GM18519 (cell line): ENCODE data around the gene DAP.

Experiments used
- ATAC-seq: cut with Tn5 transposase; IDR thresholded peaks from one replicate; pipeline ENCODE4 v1.9.1; 2021; ENCODE audit warnings: mild to moderate bottlenecking, moderate library complexity; ENCODE audit not compliant: unreplicated experiment, low FRiP score

Gene DAP

DNA sequence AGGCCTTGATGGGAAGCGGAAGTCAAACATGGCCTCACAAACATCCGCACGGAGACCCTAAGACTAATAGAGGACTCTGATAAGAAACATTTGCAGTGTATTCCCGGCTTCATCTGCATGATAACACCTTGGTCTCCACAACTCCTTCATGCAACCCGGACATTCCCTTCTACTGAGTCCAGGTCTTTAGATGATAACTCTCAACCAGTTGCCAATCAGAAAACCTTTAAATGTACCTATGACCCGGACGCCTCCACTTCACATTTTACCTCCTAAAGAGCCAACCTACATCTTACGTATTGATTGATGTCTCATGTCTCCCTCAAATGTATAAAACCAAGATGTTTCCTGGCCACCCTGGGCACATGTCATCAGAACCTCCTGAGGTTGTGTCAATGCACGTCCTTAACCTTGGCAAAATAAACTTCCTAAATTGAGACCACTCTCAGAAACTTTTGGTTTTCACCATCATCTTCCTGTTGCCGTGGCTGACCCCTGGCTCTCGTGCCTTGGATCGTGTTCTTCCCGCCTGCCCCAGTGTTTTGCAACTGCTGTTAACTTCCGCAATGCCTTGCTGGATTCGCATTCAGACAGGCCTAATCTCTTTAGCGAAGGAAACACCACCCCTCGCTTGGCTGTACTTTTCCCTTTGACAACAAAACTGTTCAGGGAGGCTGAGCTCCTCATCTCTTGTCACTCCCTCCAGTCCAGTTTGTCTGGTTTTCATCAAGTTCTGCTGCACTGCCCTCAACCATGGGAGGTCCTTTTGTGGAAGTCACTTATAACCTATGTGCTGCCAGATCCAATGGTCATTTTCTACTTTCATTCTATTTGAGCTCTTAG, 1.1 kb upstream of the DAP start:
- ATAC-seq = no peak

DNA sequence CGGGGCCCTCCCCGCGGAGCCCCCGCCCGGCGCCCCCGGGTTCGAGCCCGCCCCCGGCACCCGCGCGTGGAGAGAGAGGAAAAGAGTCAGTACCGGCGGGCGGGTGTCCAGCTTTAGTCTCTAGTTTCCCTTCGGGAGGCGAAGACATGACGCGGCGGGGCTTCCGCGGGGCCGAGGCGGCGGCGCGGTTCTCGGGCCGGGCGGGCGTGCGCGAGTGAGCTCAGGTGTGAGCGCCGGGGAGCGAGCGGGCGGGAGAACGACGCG, 181 bp downstream of the DAP start:
- no peak for ATAC-seq

DNA sequence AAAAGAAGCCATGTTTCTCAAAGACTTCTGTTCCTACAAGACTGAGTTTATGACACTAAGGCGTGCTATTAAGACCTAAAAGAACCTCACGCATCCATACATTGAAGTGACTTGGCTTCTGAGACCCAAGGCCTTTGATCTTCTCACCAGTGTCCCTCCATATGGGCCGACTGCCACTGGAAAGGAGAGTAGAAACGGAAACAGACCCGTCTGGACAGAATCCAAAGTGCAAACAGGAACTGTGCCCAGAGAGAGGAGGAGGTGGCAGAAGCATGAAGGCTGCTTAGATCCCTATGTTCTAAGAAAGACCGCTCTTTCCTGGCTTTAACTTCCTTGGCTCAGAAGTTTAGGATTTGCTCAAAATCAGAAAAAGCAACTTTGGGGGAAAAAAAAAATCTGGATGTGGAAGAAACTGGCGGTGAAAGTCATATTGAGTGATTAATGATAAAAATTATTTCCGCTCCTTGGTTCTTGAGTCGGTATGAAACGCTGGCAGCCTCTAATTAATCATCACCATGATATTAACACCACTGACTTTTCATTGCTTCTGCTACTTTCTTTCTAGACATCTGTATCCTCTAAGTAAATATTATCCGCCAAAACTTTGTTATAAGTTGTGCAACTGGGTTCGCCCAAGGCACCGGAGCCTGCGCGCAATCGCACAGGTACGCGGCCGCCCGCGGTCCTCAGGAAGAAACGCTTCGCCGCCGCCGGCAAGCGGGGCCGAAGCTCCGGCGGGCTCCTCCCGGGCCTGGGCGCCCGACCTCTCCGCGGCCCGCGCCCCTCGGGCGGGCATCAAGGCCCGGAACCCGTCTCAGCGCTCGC, 726 bp downstream of the DAP start:
- peak; percentile 18 for ATAC-seq

DNA sequence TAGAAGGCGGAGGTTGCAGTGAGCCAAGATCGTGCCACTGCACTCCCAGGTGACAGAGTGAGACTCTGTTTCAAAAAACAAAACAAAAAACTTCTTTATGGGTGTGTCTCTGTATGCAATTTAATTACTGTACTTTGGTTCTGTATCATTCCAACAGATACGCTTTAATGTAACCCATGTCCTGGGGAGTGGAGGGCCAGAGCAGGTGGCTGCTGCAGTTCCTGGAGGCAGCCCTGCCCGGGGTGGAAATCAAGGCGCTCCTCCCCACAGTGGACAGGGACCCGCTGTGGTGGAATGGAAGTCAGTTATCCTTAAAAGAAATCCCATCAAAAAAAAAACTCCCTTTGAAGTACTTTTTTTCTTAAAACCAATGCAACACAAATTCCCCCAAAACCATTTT, 1.9 kb downstream of the DAP start:
- no peak for ATAC-seq

DNA sequence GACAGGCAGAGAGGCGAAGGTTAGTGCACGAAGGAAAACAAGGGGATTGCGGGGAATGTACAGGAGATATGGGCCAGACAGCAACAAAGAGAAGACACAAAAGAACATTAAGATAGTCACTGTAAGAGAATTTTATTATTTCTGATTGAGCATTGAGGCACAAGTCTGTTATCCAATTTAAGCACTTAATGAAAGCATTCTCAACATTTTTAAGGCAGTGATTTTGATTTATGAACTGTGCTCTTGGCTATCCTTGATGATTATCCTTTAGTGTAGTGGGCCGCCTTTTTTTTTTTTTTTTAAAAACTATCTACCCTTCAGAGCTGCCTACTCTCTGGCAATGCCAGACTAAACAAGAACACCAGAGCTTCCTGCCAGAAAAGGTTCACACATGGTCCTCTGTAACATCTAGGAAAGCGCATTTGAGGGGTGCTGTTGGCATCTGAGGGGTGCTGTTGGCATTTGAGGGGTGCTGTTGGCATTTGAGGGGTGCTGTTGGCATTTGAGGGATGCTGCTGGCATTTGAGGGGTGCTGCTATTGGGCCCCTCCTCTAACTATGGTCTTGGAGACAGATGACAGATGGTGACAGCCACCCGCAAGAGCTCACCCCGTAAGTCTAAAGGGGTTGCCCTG, 3.0 kb downstream of the DAP start:
- no peak for ATAC-seq

DNA sequence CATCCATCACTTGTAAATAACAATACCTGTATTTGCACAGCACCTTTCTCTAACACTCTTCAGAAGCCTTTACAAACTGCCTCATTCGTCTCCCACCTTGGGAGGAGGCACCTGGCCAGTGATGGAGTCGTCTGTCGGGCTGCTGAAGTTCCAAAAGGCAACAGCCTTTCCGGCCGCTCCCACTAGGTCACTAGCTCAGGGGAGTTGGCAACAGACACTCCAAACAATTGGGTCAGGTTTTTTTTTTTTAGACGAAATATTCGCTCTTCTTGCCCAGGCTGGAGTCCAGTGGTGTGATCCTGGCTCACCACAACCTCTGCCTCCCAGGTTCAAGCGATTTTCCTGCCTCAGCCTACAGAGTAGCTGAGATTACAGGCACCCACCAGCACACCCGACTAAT, 4.0 kb downstream of the DAP start:
- no peak for ATAC-seq

DNA sequence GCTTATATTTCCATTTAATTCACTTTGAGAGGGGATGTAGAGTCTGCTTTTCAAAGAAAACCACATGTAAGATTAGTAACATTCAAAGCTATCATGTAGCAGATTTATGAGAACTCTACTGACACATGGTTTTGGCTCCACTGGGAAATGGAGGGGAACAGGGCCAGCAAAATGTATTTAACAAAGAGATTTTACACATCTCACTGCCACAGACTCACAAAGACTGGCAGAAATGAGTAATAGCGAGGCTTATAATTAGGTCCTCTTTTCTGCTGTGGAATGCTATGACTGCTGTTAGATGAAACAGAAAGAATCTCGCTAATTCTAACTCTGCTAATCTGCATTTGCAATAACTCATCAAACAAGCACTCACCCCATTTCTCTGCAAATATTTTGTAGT, 4.5 kb downstream of the DAP start:
- peak; percentile 19 for ATAC-seq

DNA sequence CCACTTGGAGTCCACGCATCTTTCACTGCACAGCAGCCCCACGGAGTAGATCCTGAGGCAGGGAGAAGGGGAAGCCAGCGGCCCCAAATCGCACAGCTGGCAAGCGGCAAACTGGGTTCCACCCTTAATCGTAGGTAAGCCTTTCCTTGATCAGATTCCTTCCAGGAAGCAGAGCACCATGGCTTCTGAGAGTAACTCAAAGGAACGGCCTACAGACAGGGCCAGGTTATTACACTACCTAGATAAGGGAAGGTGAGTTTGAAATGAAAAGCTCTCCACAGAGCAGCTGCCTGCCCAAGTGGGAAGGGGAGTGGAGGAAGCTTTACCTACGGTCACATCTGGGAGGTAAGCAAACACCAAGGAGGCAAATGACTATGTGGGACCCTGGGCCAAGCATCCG, 7.9 kb downstream of the DAP start:
- no peak for ATAC-seq

DNA sequence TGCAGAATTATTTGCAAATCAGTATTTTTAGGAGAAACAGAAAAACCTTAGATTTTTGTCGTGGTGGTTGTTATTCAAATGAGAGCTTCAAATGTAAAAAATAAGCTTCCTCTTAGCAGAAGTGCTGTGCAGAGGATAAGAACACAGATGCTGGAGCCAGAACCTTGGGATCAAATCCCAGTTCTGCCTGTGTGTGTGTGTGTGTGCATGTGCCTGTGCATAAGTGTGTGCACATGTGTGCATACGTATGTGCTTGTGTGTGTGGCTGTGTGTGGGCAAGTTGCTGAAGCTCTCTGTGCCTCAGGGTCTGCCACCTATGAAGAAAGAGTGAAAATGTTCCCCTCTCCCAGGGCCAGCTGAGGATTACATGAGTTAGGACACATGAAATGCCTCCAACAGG, 8.6 kb downstream of the DAP start:
- no peak for ATAC-seq

DNA sequence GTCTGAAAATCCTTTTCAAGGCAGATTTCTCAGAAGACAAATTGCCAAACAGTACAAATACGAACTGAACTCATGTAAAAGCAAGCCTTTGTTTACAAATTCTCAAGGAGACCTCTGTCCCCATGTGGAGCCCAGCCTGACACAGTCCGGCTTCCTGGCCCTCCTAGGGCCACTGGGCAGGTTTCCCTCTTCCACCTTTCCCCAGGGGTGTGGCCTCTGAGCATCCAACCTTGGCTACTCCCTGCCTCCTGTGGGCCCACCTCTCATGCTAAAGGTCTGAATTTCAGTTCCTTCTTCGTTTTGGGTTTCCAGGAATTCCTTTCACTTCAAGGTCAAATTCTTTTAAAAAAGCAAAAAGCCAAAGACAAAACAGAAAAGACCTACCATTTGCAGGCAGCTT, 10.1 kb downstream of the DAP start:
- ATAC-seq = no peak

DNA sequence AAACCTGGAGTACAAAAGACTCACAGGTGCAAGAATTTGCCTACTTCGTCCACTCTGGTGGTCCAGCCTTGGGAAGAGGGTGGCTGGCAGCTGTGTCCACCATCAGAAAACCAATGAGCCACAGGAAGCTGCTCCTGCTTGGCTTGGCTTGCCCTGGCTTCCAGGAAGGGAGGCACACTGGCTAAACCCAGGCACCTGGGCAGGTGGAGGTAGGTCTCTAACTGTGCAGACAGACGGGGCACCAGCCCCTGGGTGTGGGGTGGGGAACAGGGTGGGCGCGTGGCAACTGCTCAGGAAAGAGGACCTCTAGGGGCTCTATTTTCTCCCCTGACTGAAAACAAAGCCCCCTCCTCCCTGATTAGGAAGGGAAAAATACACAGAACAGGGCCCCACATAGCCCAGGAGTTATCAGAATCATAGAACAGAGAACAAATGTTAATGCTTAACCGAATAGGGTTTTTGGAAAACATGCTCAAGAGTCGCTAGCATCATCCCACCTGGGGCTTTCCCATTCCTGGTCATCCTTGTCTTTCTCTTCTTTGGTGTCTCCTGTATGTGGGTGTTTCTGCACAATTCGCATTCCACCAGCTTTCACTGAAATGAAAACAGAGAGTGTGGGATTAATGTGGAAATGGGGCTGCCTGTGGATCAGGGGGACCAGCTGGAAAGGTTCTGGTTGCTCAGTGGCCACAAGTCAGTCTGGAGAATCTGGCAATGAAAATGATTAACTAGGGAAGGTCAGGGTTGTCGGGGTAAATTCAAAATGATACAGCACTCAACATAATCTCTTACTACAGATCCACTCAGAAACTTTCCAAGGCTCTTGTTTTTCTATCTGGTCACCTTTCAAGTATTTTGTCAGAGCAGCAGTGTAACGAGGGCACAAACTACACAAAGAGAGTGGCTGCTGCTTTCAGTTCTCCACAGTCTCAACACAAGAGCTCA, 13.1 kb downstream of the DAP start:
- no peak for ATAC-seq

DNA sequence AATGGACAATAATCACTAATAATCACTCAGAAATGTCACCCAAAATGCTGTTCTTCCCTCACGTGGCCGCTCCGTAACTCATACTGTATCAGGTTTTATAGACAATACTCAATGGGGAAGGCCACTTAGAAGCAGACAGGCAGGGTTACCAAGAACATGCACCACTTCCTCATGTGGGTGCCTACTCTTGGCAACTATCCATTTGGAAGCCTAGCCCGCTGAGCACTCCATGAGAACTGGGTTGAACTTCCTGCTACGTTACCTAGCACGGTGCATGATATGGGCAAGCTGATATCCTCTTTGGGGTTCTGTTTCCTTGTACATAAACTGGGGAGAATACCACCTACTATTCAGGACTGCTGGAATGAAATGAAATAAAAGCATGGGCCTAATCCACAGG, 14.3 kb downstream of the DAP start:
- ATAC-seq = no peak

DNA sequence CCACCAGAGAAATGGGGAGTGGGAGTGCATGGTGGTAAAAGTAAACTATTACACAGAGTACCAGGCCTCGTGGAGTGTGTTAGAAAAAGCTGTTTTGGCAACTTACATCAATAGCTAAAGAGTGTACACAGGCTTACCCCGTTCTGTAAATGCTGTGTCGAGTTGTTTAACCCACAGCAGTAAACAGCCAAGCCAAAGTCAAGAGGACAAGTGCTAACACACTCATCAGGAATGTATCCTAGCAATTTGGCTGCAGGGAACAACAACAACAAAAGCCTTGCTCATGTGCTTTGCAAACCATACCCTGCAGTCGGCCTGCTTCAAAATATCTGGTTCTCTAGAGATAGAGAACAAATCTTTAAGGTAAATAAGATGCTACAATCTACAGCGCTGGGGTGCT, 15.9 kb downstream of the DAP start:
- no peak for ATAC-seq

DNA sequence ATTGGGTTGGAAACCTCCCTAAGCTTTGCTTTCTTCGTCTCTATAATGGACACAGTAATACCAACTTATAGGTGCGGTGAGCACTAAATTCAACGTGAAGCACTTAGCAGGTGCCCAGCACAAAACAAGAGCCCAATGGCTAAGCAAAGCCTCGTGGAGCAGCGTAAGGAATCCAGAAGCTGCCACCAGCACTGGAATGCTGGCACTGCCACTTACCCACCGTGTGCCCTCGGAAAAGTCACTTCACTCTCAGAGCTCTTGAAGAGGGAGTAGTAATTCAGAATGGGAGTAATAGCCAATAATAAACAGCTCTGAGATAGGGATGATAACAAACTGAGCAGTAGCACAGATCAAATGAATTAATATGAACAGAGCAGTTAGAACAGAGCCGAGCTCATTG, 16.4 kb downstream of the DAP start:
- no peak for ATAC-seq

DNA sequence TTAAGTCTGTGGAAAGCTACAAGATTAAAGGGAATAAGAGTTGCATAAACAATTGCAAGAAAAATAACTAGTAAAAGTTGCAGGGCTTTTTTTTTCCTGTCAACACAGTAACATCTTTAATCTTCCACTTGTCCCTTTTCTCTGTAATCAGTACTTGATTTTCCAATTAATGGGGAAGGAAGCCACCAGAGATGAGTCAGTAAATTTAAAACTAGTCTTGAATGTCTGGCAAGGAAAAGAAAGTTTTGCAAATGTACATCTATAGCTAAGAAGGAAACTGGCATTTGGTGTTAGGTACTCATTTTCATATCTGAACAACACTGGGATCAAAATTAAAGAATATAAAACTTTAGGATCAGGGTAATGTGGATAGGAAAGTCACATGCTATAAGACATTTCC, 17.1 kb downstream of the DAP start:
- no peak for ATAC-seq

DNA sequence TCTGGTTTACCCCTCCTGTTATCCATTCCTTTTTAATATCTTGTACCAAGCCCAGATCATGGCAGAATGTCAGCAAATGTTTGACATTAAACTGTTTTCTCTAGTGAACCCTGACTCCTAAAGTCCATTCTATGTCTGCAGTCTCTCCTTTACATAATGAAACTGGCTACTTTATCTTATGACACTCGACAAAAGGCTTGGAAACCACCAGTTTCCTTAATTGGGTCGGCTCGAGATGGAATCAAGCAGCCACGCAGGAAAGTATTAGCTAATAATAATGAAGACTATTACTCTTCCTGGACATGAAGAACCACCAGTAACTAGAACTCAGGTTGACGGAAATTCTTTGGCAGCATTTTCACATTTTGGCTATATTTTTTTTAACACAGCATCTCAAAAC, 17.5 kb downstream of the DAP start:
- no peak for ATAC-seq

DNA sequence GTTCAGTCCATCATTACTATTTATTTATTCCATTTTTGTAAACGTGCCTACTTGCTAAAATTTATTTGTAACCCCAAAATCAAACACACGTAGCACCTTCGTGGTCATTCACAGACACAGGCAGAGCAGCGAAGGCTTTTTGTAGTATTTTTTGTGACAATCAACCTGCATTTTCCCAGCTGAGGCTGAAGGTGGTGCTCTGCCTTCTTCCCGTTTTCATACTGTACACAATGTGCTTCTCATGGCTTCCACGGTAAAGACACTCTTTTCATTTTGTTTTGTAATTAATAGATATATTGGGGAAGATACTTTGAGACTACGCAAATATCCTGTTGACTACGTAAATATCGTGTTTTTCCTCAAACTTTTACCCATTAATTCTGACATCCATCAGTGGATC, 19.4 kb downstream of the DAP start:
- ATAC-seq = no peak

DNA sequence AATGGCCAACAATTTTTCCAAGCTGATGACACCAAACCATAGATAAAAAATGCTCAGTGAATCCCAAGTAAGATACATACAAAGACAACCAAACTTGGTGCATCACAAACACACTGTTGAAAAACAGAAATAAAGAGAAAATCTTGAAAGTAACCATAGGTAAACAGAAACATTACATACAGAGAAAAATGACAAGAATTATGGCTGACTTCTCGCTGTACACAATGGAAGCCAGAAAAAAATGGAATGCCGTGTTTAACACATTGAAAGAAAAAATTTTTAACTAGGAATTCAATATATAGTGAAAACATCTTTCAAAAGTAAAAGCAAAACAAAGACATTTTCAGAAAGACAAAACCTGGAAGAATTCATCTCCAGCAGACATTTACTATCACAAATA, 20.6 kb downstream of the DAP start:
- no peak for ATAC-seq

DNA sequence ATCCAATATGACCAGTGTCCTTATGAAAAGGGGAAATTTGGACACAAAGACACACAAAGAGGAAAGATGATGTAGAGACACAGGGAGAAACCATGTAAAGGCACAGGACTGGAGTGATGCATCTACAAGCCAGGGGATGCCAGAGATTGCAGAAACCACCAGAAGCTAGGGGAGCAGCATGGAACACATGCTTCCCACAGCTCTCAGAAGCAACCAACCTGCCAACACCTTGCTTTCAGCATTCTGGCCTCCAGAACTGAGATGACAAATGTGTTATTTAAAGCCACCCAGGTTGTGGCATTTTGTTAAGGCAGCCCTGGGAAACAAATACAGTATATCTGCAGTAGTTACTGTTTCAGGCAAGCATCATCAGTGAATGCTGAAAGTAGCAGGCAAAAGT, 23.2 kb downstream of the DAP start:
- ATAC-seq = no peak

DNA sequence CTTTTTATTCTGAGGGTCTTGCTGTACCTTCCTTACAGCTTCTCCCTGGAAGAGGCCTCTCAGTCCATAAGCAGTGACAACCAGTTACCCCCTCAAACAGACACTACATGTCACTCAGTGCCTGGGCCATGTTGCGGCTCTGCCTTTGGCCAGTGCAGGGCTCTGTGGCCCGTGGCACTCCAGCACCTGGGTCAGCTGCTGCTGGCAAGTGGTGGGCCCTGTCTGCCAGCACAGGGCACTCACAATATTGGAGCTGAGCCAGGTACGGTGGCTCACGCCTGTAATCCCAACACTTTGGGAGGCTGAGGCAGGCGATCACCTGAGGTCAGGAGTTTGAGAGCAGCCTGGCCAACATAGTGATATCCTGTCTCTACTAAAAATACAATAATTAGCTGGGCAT, 24.2 kb downstream of the DAP start:
- ATAC-seq = no peak

DNA sequence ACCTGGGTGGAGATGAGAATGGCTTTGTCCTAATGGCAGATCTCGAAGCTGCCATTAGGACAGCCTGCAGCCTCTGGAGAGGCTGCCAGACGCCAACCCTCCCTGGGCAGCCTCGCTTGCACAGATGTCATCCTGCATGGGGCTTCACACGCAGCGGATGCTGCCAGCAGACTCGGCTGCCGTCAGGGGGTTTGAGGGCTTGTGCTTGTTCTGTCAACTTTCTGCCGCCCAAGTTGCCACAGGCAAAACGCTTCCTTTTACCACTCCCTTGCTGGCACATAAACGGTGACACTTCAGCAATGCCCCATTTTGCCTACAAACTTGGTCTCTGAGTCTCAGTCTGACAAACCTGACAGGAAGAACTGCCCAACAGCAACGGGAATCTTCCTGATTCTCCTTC, 24.7 kb downstream of the DAP start:
- ATAC-seq = no peak
